Measurements from ENCODE around the gene CABLES1.

The CABLES1 gene

DNA sequence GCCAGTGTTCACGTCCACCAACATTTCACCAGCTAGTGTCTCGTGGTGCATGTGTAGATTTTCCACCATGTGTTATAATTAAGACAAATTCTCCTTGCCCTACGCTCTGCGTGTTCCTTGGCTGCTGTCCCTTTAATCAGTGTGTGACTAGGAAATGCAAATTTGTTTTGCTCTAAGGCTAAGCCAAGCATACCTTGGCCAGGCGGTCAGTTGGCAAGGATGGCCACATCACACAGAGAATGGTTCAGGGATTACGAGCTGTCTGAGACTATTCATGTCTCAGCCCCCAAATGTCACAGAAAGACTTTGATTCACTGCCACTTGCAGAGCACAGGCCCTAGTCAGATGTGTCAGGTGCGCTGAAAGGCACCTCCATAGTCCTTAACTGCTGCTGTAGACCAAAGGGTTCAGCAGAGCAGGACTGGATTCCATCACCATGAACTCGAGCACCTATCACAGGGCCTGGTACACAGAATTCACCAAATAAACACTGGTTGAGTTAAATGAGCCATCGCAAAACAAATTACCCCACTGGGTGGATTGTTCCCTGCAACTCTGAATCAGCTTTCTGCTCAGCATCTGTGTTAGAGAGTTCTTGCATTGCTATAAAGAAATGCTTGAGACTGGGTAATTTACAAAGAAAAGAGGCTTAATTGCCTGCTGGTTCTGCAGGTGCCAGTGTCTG, 128.4 kb downstream of the CABLES1 start:
- no peak overlapping the region for H3K4me2 ChIP-seq (ENCODE audit: insufficient read depth, low read length)
- H3K9ac ChIP-seq (ENCODE audit: low read depth, low read length): no peak overlapping the region
- no peaks in the 10 kb centered on the region for H3K27me3 ChIP-seq (ENCODE audit: insufficient read depth, low read length, poor library complexity)
- H4K20me1 ChIP-seq (ENCODE audit: insufficient read depth, low read length): no peaks in the 10 kb centered on the region
- TF ChIP-seq EZH2 (IDR thresholded peaks at IDR 0.05; ENCODE audit: borderline replicate concordance, low read depth, low read length, severe bottlenecking) (no peak), CTCF (IDR thresholded peaks at IDR 0.05; ENCODE audit: borderline replicate concordance, extremely low read depth, low read length, poor library complexity, severe bottlenecking) (no peak)
- no peaks in the 10 kb centered on the region for H3K79me2 ChIP-seq (ENCODE audit: insufficient read depth, low read length)
- H3K4me3 ChIP-seq (ENCODE audit: low read depth in 1 of 2, low read length in 2 of 2): no peak overlapping the region
- no peaks in the 10 kb centered on the region for H3K9me3 ChIP-seq (ENCODE audit: insufficient read depth, low read length, severe bottlenecking)
- DNase-seq (no peak), ATAC-seq (ENCODE audit: insufficient read depth, low read depth) (no peak)
- H2AFZ ChIP-seq (ENCODE audit: low read depth, low read length): no peak overlapping the region
- no peaks in the 10 kb centered on the region for H3K36me3 ChIP-seq (ENCODE audit: insufficient read depth, low read length)
- H3K4me1 ChIP-seq (ENCODE audit: insufficient read depth, low read length): peaks cover 23% of the 10 kb centered on the region
- H3K27ac ChIP-seq (ENCODE audit: low read length): no peak overlapping the region

- no peak for ATAC-seq (ENCODE audit: insufficient read depth, low read depth)
- Histone ChIP-seq H4K20me1 (ENCODE audit: insufficient read depth, low read length) (no peaks in the 10 kb centered on the region), H3K4me3 (ENCODE audit: low read depth in 1 of 2, low read length in 2 of 2) (no peak overlapping the region), H2AFZ (ENCODE audit: low read depth, low read length) (no peak overlapping the region), H3K27ac (ENCODE audit: low read length) (no peak overlapping the region), H3K79me2 (ENCODE audit: insufficient read depth, low read length) (no peaks in the 10 kb centered on the region), H3K9ac (ENCODE audit: low read depth, low read length) (no peak overlapping the region), H3K9me3 (ENCODE audit: insufficient read depth, low read length, severe bottlenecking) (peaks cover 9% of the 10 kb centered on the region), H3K27me3 (ENCODE audit: insufficient read depth, low read length, poor library complexity) (no peaks in the 10 kb centered on the region), H3K4me2 (ENCODE audit: insufficient read depth, low read length) (no peak overlapping the region), H3K36me3 (ENCODE audit: insufficient read depth, low read length) (no peaks in the 10 kb centered on the region), H3K4me1 (ENCODE audit: insufficient read depth, low read length) (peaks cover 2% of the 10 kb centered on the region)
- TF ChIP-seq CTCF (IDR thresholded peaks at IDR 0.05; ENCODE audit: borderline replicate concordance, extremely low read depth, low read length, poor library complexity, severe bottlenecking) (no peak), EZH2 (IDR thresholded peaks at IDR 0.05; ENCODE audit: borderline replicate concordance, low read depth, low read length, severe bottlenecking) (no peak)
- DNase-seq: no peak
Observed at GRCh38 chr18:23265682-23266399, 130.6 kb downstream of the CABLES1 start.

- no peak overlapping the region for H3K4me2 ChIP-seq (ENCODE audit: insufficient read depth, low read length)
Observed at GRCh38 chr18:23266717-23267446, 131.6 kb downstream of the CABLES1 start.

GRCh38 chr18:23267447-23267776, 132.1 kb downstream of the CABLES1 start:
- TF ChIP-seq EZH2 (IDR thresholded peaks at IDR 0.05; ENCODE audit: borderline replicate concordance, low read depth, low read length, severe bottlenecking) (no peak), CTCF (IDR thresholded peaks at IDR 0.05; ENCODE audit: borderline replicate concordance, extremely low read depth, low read length, poor library complexity, severe bottlenecking) (no peak)
- Histone ChIP-seq H3K36me3 (ENCODE audit: insufficient read depth, low read length) (no peaks in the 10 kb centered on the region), H3K79me2 (ENCODE audit: insufficient read depth, low read length) (no peaks in the 10 kb centered on the region), H3K4me2 (ENCODE audit: insufficient read depth, low read length) (no peak overlapping the region), H3K9me3 (ENCODE audit: insufficient read depth, low read length, severe bottlenecking) (peaks cover 9% of the 10 kb centered on the region), H4K20me1 (ENCODE audit: insufficient read depth, low read length) (no peaks in the 10 kb centered on the region), H3K4me3 (ENCODE audit: low read depth in 1 of 2, low read length in 2 of 2) (no peak overlapping the region), H2AFZ (ENCODE audit: low read depth, low read length) (no peak overlapping the region), H3K9ac (ENCODE audit: low read depth, low read length) (no peak overlapping the region), H3K27ac (ENCODE audit: low read length) (no peak overlapping the region), H3K4me1 (ENCODE audit: insufficient read depth, low read length) (no peaks in the 10 kb centered on the region), H3K27me3 (ENCODE audit: insufficient read depth, low read length, poor library complexity) (no peaks in the 10 kb centered on the region)
- ATAC-seq (ENCODE audit: insufficient read depth, low read depth) (peak; percentile 71), DNase-seq (peak; percentile 31)

More at GRCh38 chr18:23266717-23267446, 131.6 kb downstream of the CABLES1 start:
- TF ChIP-seq EZH2 (IDR thresholded peaks at IDR 0.05; ENCODE audit: borderline replicate concordance, low read depth, low read length, severe bottlenecking): no peak
- no peak for ATAC-seq (ENCODE audit: insufficient read depth, low read depth)
- H3K9me3 ChIP-seq (ENCODE audit: insufficient read depth, low read length, severe bottlenecking): peaks cover 9% of the 10 kb centered on the region
- no peak overlapping the region for H3K27ac ChIP-seq (ENCODE audit: low read length)
- H3K79me2 ChIP-seq (ENCODE audit: insufficient read depth, low read length): no peaks in the 10 kb centered on the region
- H2AFZ ChIP-seq (ENCODE audit: low read depth, low read length): no peak overlapping the region
- no peak overlapping the region for H3K4me3 ChIP-seq (ENCODE audit: low read depth in 1 of 2, low read length in 2 of 2)
- no peaks in the 10 kb centered on the region for H4K20me1 ChIP-seq (ENCODE audit: insufficient read depth, low read length)
- no peaks in the 10 kb centered on the region for H3K27me3 ChIP-seq (ENCODE audit: insufficient read depth, low read length, poor library complexity)
- no peak overlapping the region for H3K9ac ChIP-seq (ENCODE audit: low read depth, low read length)
- no peak for DNase-seq
- H3K36me3 ChIP-seq (ENCODE audit: insufficient read depth, low read length): no peaks in the 10 kb centered on the region
- no peaks in the 10 kb centered on the region for H3K4me1 ChIP-seq (ENCODE audit: insufficient read depth, low read length)
